ENCODE results near the gene SDCBP2.

DNA sequence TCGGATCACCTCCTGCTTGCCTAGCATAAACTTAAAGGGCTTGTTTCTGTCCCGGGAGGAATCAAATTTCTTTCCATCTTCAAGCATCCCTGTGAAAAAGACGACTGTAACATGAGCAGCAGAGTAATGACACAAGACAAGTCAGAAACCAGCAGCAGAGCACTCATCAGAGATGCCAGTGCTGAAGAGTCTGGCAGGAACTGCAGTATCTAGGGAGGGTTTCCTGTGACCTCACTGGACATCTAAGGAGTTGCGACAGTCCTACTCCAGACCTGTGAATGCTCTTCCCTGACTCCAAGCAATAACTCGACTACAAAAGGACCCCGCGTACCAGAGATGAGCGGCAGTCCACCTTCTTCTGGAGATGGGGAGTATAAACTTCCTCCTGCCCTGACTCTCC lies 46.6 kb upstream of the SDCBP2 start:
- TF ChIP-seq, protein P1, sequence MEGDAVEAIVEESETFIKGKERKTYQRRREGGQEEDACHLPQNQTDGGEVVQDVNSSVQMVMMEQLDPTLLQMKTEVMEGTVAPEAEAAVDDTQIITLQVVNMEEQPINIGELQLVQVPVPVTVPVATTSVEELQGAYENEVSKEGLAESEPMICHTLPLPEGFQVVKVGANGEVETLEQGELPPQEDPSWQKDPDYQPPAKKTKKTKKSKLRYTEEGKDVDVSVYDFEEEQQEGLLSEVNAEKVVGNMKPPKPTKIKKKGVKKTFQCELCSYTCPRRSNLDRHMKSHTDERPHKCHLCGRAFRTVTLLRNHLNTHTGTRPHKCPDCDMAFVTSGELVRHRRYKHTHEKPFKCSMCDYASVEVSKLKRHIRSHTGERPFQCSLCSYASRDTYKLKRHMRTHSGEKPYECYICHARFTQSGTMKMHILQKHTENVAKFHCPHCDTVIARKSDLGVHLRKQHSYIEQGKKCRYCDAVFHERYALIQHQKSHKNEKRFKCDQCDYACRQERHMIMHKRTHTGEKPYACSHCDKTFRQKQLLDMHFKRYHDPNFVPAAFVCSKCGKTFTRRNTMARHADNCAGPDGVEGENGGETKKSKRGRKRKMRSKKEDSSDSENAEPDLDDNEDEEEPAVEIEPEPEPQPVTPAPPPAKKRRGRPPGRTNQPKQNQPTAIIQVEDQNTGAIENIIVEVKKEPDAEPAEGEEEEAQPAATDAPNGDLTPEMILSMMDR (IDR thresholded peaks at IDR 0.05), result no peak
- TF ChIP-seq EZH2 (IDR thresholded peaks at IDR 0.05; ENCODE audit: borderline replicate concordance, insufficient read depth, low read depth, low read length, poor library complexity, severe bottlenecking), result no peak
